Brain microvascular endothelial cell (primary cell): Measurements from ENCODE around the gene MBOAT2.

Source experiments
- DNase-seq: peaks from one replicate; pipeline ENCODE4 v3.0.0-alpha.2; 2020
- H3K27ac ChIP-seq: fragments of 250-450 bp; sonication (Bioruptor Pico); 2 replicates; pipeline ENCODE4 v1.5.1; 2020; ENCODE audit warnings: mild to moderate bottlenecking, moderate library complexity
- H3K27me3 ChIP-seq: fragments of 250-450 bp; sonication (Bioruptor Pico); replicated peaks from 2 replicates; pipeline ENCODE4 v1.5.1; 2020; ENCODE audit warnings: mild to moderate bottlenecking
- H3K36me3 ChIP-seq: fragments of 250-450 bp; sonication (Bioruptor Pico); replicated peaks from 2 replicates; pipeline ENCODE4 v1.5.1; 2020; ENCODE audit warnings: mild to moderate bottlenecking
- H3K4me3 ChIP-seq: 2 replicates; pipeline ENCODE4 v1.5.1; 2011; ENCODE audit warnings: low read depth, mild to moderate bottlenecking, control low read depth, low read length, moderate library complexity
- in situ Hi-C: cut with HindIII; loops from 2 replicates; pipeline ENCODE4 v1.10.0; 2017; ENCODE audit warnings: low sequenced_read_pairs, low pct_ligation_motif_present
- TF ChIP-seq, protein P1 (sequence below): IDR thresholded peaks from 2 replicates; pipeline ENCODE4 v1.5.1; 2011; ENCODE audit warnings: low read depth, mild to moderate bottlenecking, moderate library complexity, low read length, control low read depth, inconsistent platforms; ENCODE audit errors: missing control alignments

MBOAT2 gene

DNA sequence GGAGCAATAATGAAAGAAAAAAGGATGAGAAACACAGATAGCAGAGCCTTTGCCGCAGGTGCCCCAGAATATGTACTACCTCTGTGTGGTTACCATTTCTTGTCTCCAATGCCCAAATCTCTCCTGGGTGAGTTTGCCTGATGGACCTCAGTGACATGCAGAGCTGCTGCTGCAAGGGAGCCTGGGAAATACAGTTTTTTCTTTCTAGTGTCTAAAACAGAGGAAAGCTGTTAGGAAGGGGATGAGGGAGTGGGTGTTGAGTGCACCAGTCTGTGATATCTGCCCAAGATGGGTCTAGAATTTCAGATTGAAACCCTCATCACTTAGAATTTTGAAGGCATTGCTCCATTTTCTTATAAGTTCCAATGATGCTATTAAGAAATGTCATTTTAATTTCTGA is 9.9 kb upstream of the MBOAT2 start:
- no peak for DNase-seq
- TF ChIP-seq, protein P1, sequence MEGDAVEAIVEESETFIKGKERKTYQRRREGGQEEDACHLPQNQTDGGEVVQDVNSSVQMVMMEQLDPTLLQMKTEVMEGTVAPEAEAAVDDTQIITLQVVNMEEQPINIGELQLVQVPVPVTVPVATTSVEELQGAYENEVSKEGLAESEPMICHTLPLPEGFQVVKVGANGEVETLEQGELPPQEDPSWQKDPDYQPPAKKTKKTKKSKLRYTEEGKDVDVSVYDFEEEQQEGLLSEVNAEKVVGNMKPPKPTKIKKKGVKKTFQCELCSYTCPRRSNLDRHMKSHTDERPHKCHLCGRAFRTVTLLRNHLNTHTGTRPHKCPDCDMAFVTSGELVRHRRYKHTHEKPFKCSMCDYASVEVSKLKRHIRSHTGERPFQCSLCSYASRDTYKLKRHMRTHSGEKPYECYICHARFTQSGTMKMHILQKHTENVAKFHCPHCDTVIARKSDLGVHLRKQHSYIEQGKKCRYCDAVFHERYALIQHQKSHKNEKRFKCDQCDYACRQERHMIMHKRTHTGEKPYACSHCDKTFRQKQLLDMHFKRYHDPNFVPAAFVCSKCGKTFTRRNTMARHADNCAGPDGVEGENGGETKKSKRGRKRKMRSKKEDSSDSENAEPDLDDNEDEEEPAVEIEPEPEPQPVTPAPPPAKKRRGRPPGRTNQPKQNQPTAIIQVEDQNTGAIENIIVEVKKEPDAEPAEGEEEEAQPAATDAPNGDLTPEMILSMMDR: no peak
- Histone ChIP-seq H3K27me3 (no peaks in the 10 kb centered on the region), H3K4me3 (no peak overlapping the region), H3K36me3 (no peaks in the 10 kb centered on the region), H3K27ac (no peak overlapping the region)
- in situ Hi-C loops: no loop called here

- H3K27me3 ChIP-seq: no peaks in the 10 kb centered on the region
- peak; percentile 13 for DNase-seq
- no peaks in the 10 kb centered on the region for H3K36me3 ChIP-seq
- TF ChIP-seq, protein P1: no peak
- H3K27ac ChIP-seq: no peak overlapping the region
- in situ Hi-C loops: no loop called here
- no peak overlapping the region for H3K4me3 ChIP-seq
Measured at GRCh38 chr2:9010866-9011265, 7.4 kb upstream of the MBOAT2 start.

DNA sequence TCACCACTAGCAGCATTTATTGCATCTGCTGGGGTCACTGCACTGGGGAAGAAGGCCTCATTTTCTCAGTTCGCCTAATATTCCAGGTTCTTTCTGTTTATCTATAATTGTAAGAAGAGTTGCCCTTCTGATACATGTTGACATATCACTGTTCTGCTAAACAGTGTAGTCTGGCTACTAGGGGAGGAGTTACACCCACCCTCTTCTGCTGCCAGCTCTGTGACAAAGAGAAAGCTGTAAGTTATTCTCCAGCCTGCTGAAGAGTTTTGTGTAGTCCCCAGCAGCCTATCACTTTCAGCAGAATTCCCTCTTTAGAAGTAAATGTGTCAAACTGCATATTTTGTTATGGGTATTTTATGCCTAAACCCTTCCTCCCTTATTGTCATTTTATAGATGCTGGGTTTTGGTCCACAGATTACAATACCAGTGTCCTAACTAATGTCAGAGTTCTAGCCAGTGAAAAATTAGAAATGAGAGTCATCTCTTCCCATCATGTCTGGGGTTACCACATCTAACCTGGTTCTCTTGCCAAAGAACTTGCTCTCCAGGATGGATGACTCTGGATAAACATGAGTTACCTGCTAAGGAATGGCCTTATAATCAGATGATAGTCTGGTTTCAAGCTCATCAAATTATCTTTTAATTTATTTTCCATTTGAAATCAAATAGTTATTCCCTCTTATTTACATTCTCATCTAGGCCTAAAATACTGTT is 5.6 kb upstream of the MBOAT2 start:
- no peaks in the 10 kb centered on the region for H3K36me3 ChIP-seq
- in situ Hi-C loops: no loop called here

DNA sequence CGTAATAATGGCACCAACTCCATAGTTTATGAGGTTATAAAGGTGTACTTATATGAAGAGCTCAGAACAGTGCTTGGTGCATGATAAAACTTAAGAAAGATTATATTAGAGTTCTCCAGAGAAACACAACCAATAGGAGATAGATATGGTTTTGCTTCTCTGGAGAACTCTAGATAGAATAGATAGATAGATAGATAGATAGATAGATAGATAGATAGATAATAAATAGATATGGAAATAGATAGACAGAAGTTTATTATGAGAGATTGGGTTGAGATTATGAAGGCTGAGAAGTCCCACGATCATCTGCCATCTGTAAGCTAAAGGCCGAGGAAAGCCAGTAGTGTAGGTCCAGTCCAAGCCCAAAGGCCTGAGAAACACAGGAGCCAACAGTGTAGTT is 2.9 kb upstream of the MBOAT2 start:
- Histone ChIP-seq H3K4me3 (no peak overlapping the region), H3K27ac (no peak overlapping the region), H3K36me3 (no peaks in the 10 kb centered on the region), H3K27me3 (no peaks in the 10 kb centered on the region)
- no peak for DNase-seq
- TF ChIP-seq, protein P1: no peak
- in situ Hi-C loops: no loop called here

More for the DNA sequence above, 5.6 kb upstream of the MBOAT2 start:
- TF ChIP-seq, protein P1: no peak
- no peak for DNase-seq
- Histone ChIP-seq H3K27me3 (no peaks in the 10 kb centered on the region), H3K27ac (no peak overlapping the region), H3K4me3 (no peak overlapping the region)

- Histone ChIP-seq H3K36me3 (no peaks in the 10 kb centered on the region), H3K4me3 (peak overlapping the region; percentile 73), H3K27me3 (no peaks in the 10 kb centered on the region), H3K27ac (peak overlapping the region; percentile 96)
- in situ Hi-C loops: no loop called here
- no peak for DNase-seq
- TF ChIP-seq, protein P1: no peak
Measured at GRCh38 chr2:9004338-9005204, 1.1 kb upstream of the MBOAT2 start.
